Neural progenitor cell (in vitro differentiated cells): Measurements from ENCODE around the gene ACRBP. TPM values are rescaled to one million over a fixed set of nuclear protein-coding genes. Genes with fewer than 3 reads are reported as not detected.

Experiments
- DNase-seq: peaks from one replicate; pipeline ENCODE4 v3.0.0-alpha.2; 2016; ENCODE audit warnings: low spot score
- H2AFZ ChIP-seq: fragments of 200-600 bp; sonication (generic); replicated peaks from 2 replicates; pipeline ENCODE4 v1.6.1; 2016; ENCODE audit warnings: antibody characterized with exemption
- H3F3A ChIP-seq: fragments of 200-600 bp; sonication (generic); 2 replicates; pipeline ENCODE4 v1.6.1; 2016; ENCODE audit warnings: antibody characterized with exemption, low read depth
- H3K27ac ChIP-seq: fragments of 200-600 bp; sonication (generic); 2 replicates; pipeline ENCODE4 v1.5.1; 2016; ENCODE audit warnings: mild to moderate bottlenecking
- H3K27me3 ChIP-seq: fragments of 200-600 bp; sonication (generic); 2 replicates; pipeline ENCODE4 v1.6.1; 2016; ENCODE audit warnings: mild to moderate bottlenecking, moderate library complexity
- H3K36me3 ChIP-seq: fragments of 200-600 bp; sonication (generic); 2 replicates; pipeline ENCODE4 v1.5.1; 2016
- H3K4me1 ChIP-seq: fragments of 200-600 bp; sonication (generic); 2 replicates; pipeline ENCODE4 v1.6.1; 2016; ENCODE audit warnings: mixed run types
- H3K4me2 ChIP-seq: fragments of 200-600 bp; sonication (generic); 2 replicates; pipeline ENCODE4 v1.6.1; 2016
- H3K4me3 ChIP-seq: fragments of 200-600 bp; sonication (generic); 2 replicates; pipeline ENCODE4 v1.5.1; 2016
- H3K79me2 ChIP-seq: fragments of 200-600 bp; sonication (generic); 2 replicates; pipeline ENCODE4 v1.6.1; 2016; ENCODE audit warnings: low read depth
- H3K9ac ChIP-seq: fragments of 200-600 bp; sonication (generic); 2 replicates; pipeline ENCODE4 v1.6.1; 2016
- H3K9me3 ChIP-seq: fragments of 200-600 bp; sonication (generic); 2 replicates; pipeline ENCODE4 v1.5.1; 2016; ENCODE audit warnings: low read depth
- H4K20me1 ChIP-seq: fragments of 200-600 bp; sonication (generic); 2 replicates; pipeline ENCODE4 v1.6.1; 2016; ENCODE audit warnings: low read depth
- H3K27ac Mint-ChIP-seq: 3 replicates; pipeline ENCODE4 v1.8.0; 2021; ENCODE audit warnings: mixed read lengths
- H3K27me3 Mint-ChIP-seq: 2 replicates; pipeline ENCODE4 v1.8.0; 2022; ENCODE audit warnings: low read depth, mild to moderate bottlenecking, inconsistent platforms, moderate library complexity, mixed read lengths; ENCODE audit not compliant: insufficient read depth
- H3K36me3 Mint-ChIP-seq: 3 replicates; pipeline ENCODE4 v1.8.0; 2021; ENCODE audit warnings: mixed read lengths
- H3K4me1 Mint-ChIP-seq: 3 replicates; pipeline ENCODE4 v1.8.0; 2021; ENCODE audit warnings: mixed read lengths
- H3K4me3 Mint-ChIP-seq: 3 replicates; pipeline ENCODE4 v1.8.0; 2021; ENCODE audit warnings: mild to moderate bottlenecking, moderate library complexity, mixed read lengths
- H3K9me3 Mint-ChIP-seq: 3 replicates; pipeline ENCODE4 v1.8.0; 2020; ENCODE audit warnings: mixed read lengths
- CTCF ChIP-seq: fragments of 200-600 bp; sonication (generic); IDR thresholded peaks from 2 replicates; pipeline ENCODE4 v1.5.1; 2017; ENCODE audit warnings: antibody characterized with exemption, mild to moderate bottlenecking
- EZH2 ChIP-seq: fragments of 200-600 bp; sonication (generic); IDR thresholded peaks from 2 replicates; pipeline ENCODE4 v1.6.1; 2017; ENCODE audit warnings: antibody characterized with exemption, mild to moderate bottlenecking, moderate library complexity
- EZH2phosphoT487 ChIP-seq: fragments of 200-600 bp; sonication (generic); IDR thresholded peaks from 2 replicates; pipeline ENCODE4 v1.6.1; 2017; ENCODE audit warnings: antibody characterized with exemption
- total RNA-seq: library from RNA; depleted of rRNA; stranded (reverse); fragments of >200 nt; gene quantifications from 2 replicates; pipeline ENCODE4 v1.2.3, GENCODE V29; 2015; ENCODE audit warnings: low replicate concordance

The ACRBP gene
- total RNA-seq, 1 donor from 2014 or later, result 2.7 TPM

- peaks cover 7% of the 10 kb centered on the region for H3K27me3 Mint-ChIP-seq
- H3K36me3 Mint-ChIP-seq, result peaks cover 30% of the 10 kb centered on the region
- no peaks in the 10 kb centered on the region for H3K9me3 Mint-ChIP-seq
- no peaks in the 10 kb centered on the region for H3K27me3 ChIP-seq
- H3K27ac Mint-ChIP-seq, result peak overlapping the region; percentile 84
- H3K79me2 ChIP-seq, result peaks cover 62% of the 10 kb centered on the region
- peaks cover 33% of the 10 kb centered on the region for H3F3A ChIP-seq
- H3K4me2 ChIP-seq, result peak overlapping the region; percentile 84
- no peak overlapping the region for H2AFZ ChIP-seq
- H4K20me1 ChIP-seq, result peaks cover 58% of the 10 kb centered on the region
- H3K9ac ChIP-seq, result peak overlapping the region; percentile 58
- H3K36me3 ChIP-seq, result peaks cover 10% of the 10 kb centered on the region
- DNase-seq, result peak; percentile 51
- H3K4me3 Mint-ChIP-seq, result no peak overlapping the region
- H3K27ac ChIP-seq, result no peak overlapping the region
- peaks cover 34% of the 10 kb centered on the region for H3K4me1 Mint-ChIP-seq
- TF ChIP-seq CTCF (peak; percentile 12), EZH2phosphoT487 (no peak)
- peak overlapping the region; percentile 68 for H3K4me3 ChIP-seq
- no peaks in the 10 kb centered on the region for H3K9me3 ChIP-seq
- H3K4me1 ChIP-seq, result peaks cover 31% of the 10 kb centered on the region
These were observed 41.6 kb downstream of the ACRBP start for GRCh38 chr12:6605421-6606330.

GRCh38 chr12:6604259-6605029 is 42.8 kb downstream of the ACRBP start:
- no peak overlapping the region for H3K4me3 Mint-ChIP-seq
- peaks cover 40% of the 10 kb centered on the region for H3K36me3 Mint-ChIP-seq
- H3K27ac Mint-ChIP-seq, result no peak overlapping the region

GRCh38 chr12:6603095-6603567 is 44.1 kb downstream of the ACRBP start:
- H3K4me2 ChIP-seq, result peak overlapping the region; percentile 84
- Mint-ChIP-seq H3K27me3 (peaks cover 5% of the 10 kb centered on the region), H3K9me3 (no peaks in the 10 kb centered on the region), H3K36me3 (peaks cover 47% of the 10 kb centered on the region), H3K27ac (no peak overlapping the region), H3K4me1 (peaks cover 29% of the 10 kb centered on the region), H3K4me3 (peak overlapping the region; percentile 67)
- H3K9ac ChIP-seq, result peak overlapping the region; percentile 11
- no peaks in the 10 kb centered on the region for H3K27me3 ChIP-seq
- peak overlapping the region; percentile 10 for H3K4me3 ChIP-seq
- peaks cover 20% of the 10 kb centered on the region for H3F3A ChIP-seq
- no peak overlapping the region for H2AFZ ChIP-seq
- peaks cover 14% of the 10 kb centered on the region for H3K36me3 ChIP-seq
- peaks cover 58% of the 10 kb centered on the region for H4K20me1 ChIP-seq
- TF ChIP-seq CTCF (no peak), EZH2 (no peak), EZH2phosphoT487 (no peak)
- peaks cover 31% of the 10 kb centered on the region for H3K4me1 ChIP-seq
- no peaks in the 10 kb centered on the region for H3K9me3 ChIP-seq
- H3K27ac ChIP-seq, result peak overlapping the region; percentile 13
- peak; percentile 46 for DNase-seq
- H3K79me2 ChIP-seq, result peaks cover 74% of the 10 kb centered on the region

More at GRCh38 chr12:6604259-6605029, 42.8 kb downstream of the ACRBP start:
- Histone ChIP-seq H3K4me3 (peak overlapping the region; percentile 68), H3K36me3 (peaks cover 14% of the 10 kb centered on the region), H3K27ac (no peak overlapping the region), H3F3A (peaks cover 32% of the 10 kb centered on the region), H2AFZ (no peak overlapping the region), H3K27me3 (no peaks in the 10 kb centered on the region), H3K9me3 (no peaks in the 10 kb centered on the region), H4K20me1 (peaks cover 58% of the 10 kb centered on the region), H3K79me2 (peaks cover 70% of the 10 kb centered on the region), H3K4me2 (peak overlapping the region; percentile 84), H3K9ac (peak overlapping the region; percentile 58), H3K4me1 (peaks cover 31% of the 10 kb centered on the region)
- TF ChIP-seq EZH2, result no peak
- no peak for TF ChIP-seq EZH2phosphoT487
- TF ChIP-seq CTCF, result no peak
- H3K27me3 Mint-ChIP-seq, result peaks cover 5% of the 10 kb centered on the region
- no peaks in the 10 kb centered on the region for H3K9me3 Mint-ChIP-seq
- peaks cover 29% of the 10 kb centered on the region for H3K4me1 Mint-ChIP-seq
- no peak for DNase-seq
